ENCODE results near the gene CAPN5. TPM values are rescaled to one million over a fixed set of nuclear protein-coding genes. Genes with fewer than 3 reads are reported as not detected.

Gene CAPN5
- total RNA-seq, 2 donors from 2014 or later, result 2.6 to 4.0 TPM

- TF ChIP-seq, protein P1, sequence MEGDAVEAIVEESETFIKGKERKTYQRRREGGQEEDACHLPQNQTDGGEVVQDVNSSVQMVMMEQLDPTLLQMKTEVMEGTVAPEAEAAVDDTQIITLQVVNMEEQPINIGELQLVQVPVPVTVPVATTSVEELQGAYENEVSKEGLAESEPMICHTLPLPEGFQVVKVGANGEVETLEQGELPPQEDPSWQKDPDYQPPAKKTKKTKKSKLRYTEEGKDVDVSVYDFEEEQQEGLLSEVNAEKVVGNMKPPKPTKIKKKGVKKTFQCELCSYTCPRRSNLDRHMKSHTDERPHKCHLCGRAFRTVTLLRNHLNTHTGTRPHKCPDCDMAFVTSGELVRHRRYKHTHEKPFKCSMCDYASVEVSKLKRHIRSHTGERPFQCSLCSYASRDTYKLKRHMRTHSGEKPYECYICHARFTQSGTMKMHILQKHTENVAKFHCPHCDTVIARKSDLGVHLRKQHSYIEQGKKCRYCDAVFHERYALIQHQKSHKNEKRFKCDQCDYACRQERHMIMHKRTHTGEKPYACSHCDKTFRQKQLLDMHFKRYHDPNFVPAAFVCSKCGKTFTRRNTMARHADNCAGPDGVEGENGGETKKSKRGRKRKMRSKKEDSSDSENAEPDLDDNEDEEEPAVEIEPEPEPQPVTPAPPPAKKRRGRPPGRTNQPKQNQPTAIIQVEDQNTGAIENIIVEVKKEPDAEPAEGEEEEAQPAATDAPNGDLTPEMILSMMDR (IDR thresholded peaks at IDR 0.05), result no peak
- no peaks in the 10 kb centered on the region for H3K9me3 ChIP-seq
- no peaks in the 10 kb centered on the region for H3K4me1 ChIP-seq
- no peak for DNase-seq (ENCODE audit: low spot score)
- no peak overlapping the region for H3K4me3 ChIP-seq
- H3K27ac ChIP-seq, result no peak overlapping the region
- no peaks in the 10 kb centered on the region for H3K36me3 ChIP-seq
- H3K27me3 ChIP-seq, result no peaks in the 10 kb centered on the region
Measured at GRCh38 chr11:77026743-77027142, 40.0 kb upstream of the CAPN5 start.

DNA sequence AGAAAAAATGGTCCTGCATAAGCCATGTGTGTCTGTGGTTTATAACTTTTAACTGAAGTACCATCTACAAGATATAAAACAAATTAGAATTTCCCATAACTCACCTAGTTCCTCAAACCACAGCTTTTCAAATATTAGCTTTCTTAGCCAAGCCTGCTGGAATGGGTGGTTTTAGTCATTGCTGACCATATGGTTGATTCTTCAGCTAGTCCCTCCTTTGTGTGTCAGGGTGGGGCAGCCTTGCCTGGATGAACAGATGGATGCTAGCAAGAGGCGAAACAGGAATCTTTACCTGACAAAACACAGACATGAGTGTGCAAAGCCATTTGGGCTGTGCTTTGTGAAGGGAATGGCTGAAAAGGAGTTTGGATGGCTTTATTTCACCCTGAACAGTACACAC is 39.5 kb upstream of the CAPN5 start:
- Histone ChIP-seq H3K27me3 (no peaks in the 10 kb centered on the region), H3K9me3 (no peaks in the 10 kb centered on the region), H3K36me3 (no peaks in the 10 kb centered on the region), H3K4me1 (no peaks in the 10 kb centered on the region), H3K27ac (no peak overlapping the region), H3K4me3 (no peak overlapping the region)
- DNase-seq (ENCODE audit: low spot score), result no peak
- TF ChIP-seq, protein P1 (IDR thresholded peaks at IDR 0.05), result no peak

GRCh38 chr11:77029829-77030228 is 36.9 kb upstream of the CAPN5 start:
- DNase-seq (ENCODE audit: low spot score), result no peak
- TF ChIP-seq, protein P1 (IDR thresholded peaks at IDR 0.05), result no peak
- no peaks in the 10 kb centered on the region for H3K9me3 ChIP-seq
- H3K27me3 ChIP-seq, result no peaks in the 10 kb centered on the region
- no peak overlapping the region for H3K4me3 ChIP-seq
- no peaks in the 10 kb centered on the region for H3K4me1 ChIP-seq
- H3K27ac ChIP-seq, result no peak overlapping the region
- H3K36me3 ChIP-seq, result no peaks in the 10 kb centered on the region

- Histone ChIP-seq H3K9me3 (no peaks in the 10 kb centered on the region), H3K4me1 (no peaks in the 10 kb centered on the region), H3K27me3 (no peaks in the 10 kb centered on the region), H3K36me3 (no peaks in the 10 kb centered on the region), H3K4me3 (no peak overlapping the region), H3K27ac (no peak overlapping the region)
- TF ChIP-seq, protein P1 (IDR thresholded peaks at IDR 0.05), result no peak
- no peak for DNase-seq (ENCODE audit: low spot score)
Measured at GRCh38 chr11:77030834-77031414, 35.8 kb upstream of the CAPN5 start.

DNA sequence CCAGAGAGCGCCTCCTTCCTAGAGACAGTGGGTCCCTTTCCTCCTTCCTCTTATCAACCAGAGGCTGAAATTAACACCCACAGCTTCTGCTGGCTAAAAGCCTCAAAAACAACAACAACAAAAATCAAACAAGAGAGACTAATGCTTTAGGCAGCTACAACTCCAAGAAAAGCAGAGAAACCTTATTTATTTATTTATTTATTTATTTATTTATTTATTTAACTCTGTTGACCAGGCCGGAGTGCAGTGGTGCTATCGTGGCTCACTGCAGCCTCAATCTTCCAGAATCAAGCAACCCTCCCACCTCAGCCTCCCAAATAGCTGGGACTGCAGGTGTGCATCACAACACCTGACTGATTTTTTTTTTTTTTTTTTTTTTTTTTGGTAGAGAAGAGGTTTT is 35.2 kb upstream of the CAPN5 start:
- H3K27me3 ChIP-seq, result no peaks in the 10 kb centered on the region
- no peak overlapping the region for H3K27ac ChIP-seq
- H3K4me1 ChIP-seq, result no peaks in the 10 kb centered on the region
- H3K36me3 ChIP-seq, result no peaks in the 10 kb centered on the region
- H3K4me3 ChIP-seq, result no peak overlapping the region
- TF ChIP-seq, protein P1 (IDR thresholded peaks at IDR 0.05), result no peak
- no peaks in the 10 kb centered on the region for H3K9me3 ChIP-seq
- DNase-seq (ENCODE audit: low spot score), result no peak

- Histone ChIP-seq H3K36me3 (no peaks in the 10 kb centered on the region), H3K4me3 (no peak overlapping the region), H3K27me3 (peaks cover 0 to 7% of the 10 kb centered on the region in 2 donors), H3K4me1 (peaks cover 0 to 9% of the 10 kb centered on the region in 2 donors), H3K9me3 (no peaks in the 10 kb centered on the region), H3K27ac (no peak overlapping the region)
- TF ChIP-seq, protein P1 (IDR thresholded peaks at IDR 0.05), result no peak
- no peak for DNase-seq (ENCODE audit: low spot score)
Measured at GRCh38 chr11:77035039-77035438, 31.7 kb upstream of the CAPN5 start.

Measured in right atrium auricular region (tissue), 2 donors.